Stomach (tissue), 4 donors: Measurements from ENCODE around the gene MOCS2.

Experiments used
- CTCF ChIP-seq, 7 experiments: fragments of 450-650 bp in 4 of 7; fragments of 200-600 bp in 3 of 7; sonication (generic) in 3 of 7; IDR thresholded peaks; one replicate each; pipeline ENCODE4 v1.5.1; 2016 to 2019; ENCODE audit warnings: antibody characterized with exemption in 7 of 7, control low read depth in 2 of 7, mild to moderate bottlenecking in 1 of 7
- EP300 ChIP-seq: sonication (generic); formaldehyde crosslinking; IDR thresholded peaks from one replicate; pipeline ENCODE4 v1.6.1; 2017; ENCODE audit warnings: antibody characterized with exemption
- POLR2A ChIP-seq, 4 donors: fragments of 450-650 bp; IDR thresholded peaks; one replicate each; pipeline ENCODE4 v1.6.1; 2016; ENCODE audit warnings: antibody characterized with exemption in 4 of 4, control low read depth in 2 of 4, mild to moderate bottlenecking in 1 of 4, moderate library complexity in 1 of 4
- POLR2AphosphoS5 ChIP-seq, 3 donors: sonication (generic); formaldehyde crosslinking; IDR thresholded peaks; one replicate each; pipeline ENCODE4 v1.6.1; 2016; ENCODE audit warnings: antibody characterized with exemption in 3 of 3

- no peak for TF ChIP-seq CTCF (IDR thresholded peaks at IDR 0.05)
- no peak for TF ChIP-seq POLR2A (IDR thresholded peaks at IDR 0.05)
- TF ChIP-seq EP300 = no peak
- TF ChIP-seq POLR2AphosphoS5 (IDR thresholded peaks at IDR 0.05) = no peak
Observed at GRCh38 chr5:53130266-53130665, 20.7 kb upstream of the MOCS2 start.
